ENCODE data around the gene MPPED1.

The MPPED1 gene

DNA sequence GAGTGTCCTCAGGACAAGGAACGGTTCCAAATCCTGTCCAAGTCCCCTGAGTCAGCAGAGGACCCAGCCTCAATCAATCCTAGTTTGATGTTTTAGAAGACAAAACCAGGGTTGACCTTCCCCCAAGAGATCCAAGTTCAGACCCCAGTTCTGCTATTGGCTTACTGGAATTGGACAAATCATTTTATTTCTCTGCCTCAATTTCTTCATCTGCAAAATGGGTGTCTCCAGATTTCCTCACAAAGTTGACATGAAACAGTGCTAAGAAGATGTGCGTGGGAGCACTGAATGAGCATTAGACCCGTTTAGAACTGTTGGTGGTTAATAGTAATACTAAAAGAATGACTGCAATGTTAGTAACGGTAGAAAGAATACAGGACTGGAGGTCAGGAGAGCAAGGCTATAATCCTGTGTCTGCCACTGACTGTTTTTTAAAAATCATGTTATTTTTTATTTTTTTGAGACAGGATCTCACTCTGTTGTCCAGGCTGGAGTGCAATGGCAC is 35.8 kb upstream of the MPPED1 start:
- H3K36me3 ChIP-seq: no peaks in the 10 kb centered on the region
- H3K27me3 ChIP-seq (ENCODE audit: insufficient read depth, low read depth, severe bottlenecking): no peaks in the 10 kb centered on the region
- no peak overlapping the region for H3K27ac ChIP-seq
- H3K4me3 ChIP-seq (ENCODE audit: low read depth, low read length): no peak overlapping the region
- no peak for DNase-seq
- no peak for TF ChIP-seq CTCF (IDR thresholded peaks at IDR 0.05; ENCODE audit: low read depth, low read length)
- H3K9me3 ChIP-seq (ENCODE audit: severe bottlenecking): peaks cover 5% of the 10 kb centered on the region

DNA sequence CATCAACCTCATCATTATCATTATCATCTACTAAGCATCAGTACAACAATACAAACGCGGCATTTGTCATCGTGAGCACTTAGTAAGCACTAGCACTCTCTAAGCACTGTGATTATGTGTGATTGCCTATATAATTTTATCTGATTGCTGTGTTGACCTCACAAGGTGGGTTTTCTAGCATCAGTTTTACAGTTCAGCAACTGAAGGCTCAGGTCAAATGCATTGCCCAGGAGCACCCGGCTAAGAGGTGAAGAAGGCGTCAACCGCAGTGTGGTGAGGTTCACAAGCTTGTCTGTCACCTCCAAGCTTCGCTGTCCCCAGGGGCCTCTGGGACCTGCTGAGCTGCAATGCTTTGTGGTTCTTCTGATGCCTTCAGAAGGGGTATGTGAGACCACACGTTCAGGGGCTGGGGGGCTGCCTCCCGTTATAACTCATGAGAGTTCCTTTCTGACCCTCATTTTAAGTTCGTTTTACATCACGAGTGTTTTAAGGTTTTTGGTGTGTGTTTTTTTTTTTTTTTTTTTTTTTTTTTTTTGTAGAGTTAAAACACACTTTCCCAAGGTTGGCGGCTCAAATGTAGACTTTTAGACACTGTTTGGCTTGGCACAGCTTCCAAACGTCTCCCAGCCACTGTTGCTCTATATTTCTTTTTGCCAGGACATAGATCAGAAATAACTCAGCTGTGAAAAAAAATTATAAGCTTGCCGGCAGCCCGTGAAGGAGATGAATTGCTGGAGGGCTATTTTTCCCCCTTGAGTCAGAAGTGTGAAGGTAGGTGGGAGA is 34.9 kb upstream of the MPPED1 start:
- TF ChIP-seq CTCF (IDR thresholded peaks at IDR 0.05; ENCODE audit: low read depth, low read length): no peak
- Histone ChIP-seq H3K9me3 (ENCODE audit: severe bottlenecking) (peaks cover 5% of the 10 kb centered on the region), H3K27me3 (ENCODE audit: insufficient read depth, low read depth, severe bottlenecking) (no peaks in the 10 kb centered on the region), H3K27ac (no peak overlapping the region), H3K4me3 (ENCODE audit: low read depth, low read length) (no peak overlapping the region), H3K36me3 (no peaks in the 10 kb centered on the region)
- no peak for DNase-seq

GRCh38 chr22:43377548-43377895 is 34.3 kb upstream of the MPPED1 start:
- H3K27ac ChIP-seq: no peak overlapping the region
- peaks cover 5% of the 10 kb centered on the region for H3K9me3 ChIP-seq (ENCODE audit: severe bottlenecking)
- H3K27me3 ChIP-seq (ENCODE audit: insufficient read depth, low read depth, severe bottlenecking): no peaks in the 10 kb centered on the region
- H3K4me3 ChIP-seq (ENCODE audit: low read depth, low read length): no peak overlapping the region
- H3K36me3 ChIP-seq: no peaks in the 10 kb centered on the region
- no peak for TF ChIP-seq CTCF (IDR thresholded peaks at IDR 0.05; ENCODE audit: low read depth, low read length)
- DNase-seq: no peak

DNA sequence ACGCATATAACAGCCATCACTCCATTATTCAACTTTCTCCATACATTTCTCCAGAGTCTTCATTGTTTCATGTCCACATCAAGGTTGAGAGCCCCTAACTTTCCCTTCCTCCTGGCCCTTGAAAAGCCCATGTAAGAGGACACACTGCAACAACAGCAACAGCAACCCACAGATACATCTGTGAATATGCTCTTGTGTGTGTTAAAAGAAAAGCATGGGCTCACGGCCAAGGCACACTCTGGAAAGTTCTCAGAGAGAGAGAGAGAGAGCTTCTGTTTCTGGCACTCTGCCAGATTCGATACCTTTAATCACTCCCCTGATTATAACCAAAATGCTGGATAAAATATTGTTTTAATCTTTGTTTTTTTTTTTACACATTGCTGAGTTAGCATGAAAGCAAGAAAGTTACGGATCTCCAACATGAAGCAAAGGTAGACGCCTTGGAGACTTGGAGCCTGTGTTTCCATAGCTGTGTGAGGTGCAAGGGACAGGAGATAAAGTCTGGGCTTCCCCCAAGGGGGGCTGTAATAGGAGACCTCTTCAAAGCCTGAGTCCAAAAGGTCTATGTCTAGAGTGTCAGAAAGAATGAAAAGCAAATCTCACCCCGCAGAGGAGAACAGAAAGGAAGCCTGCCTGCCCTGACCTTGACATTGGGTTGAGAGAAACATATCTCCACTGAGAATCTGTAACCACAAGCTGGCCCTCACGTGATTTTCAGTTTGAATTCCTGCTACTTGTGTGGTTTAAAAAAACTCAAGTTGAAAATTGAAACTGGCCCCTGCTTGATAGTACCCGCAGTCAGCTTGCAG is 33.7 kb upstream of the MPPED1 start:
- no peak overlapping the region for H3K4me3 ChIP-seq (ENCODE audit: low read depth, low read length)
- H3K36me3 ChIP-seq: no peaks in the 10 kb centered on the region
- no peak for DNase-seq
- H3K9me3 ChIP-seq (ENCODE audit: severe bottlenecking): peaks cover 5% of the 10 kb centered on the region
- no peak for TF ChIP-seq CTCF (IDR thresholded peaks at IDR 0.05; ENCODE audit: low read depth, low read length)
- no peak overlapping the region for H3K27ac ChIP-seq
- no peaks in the 10 kb centered on the region for H3K27me3 ChIP-seq (ENCODE audit: insufficient read depth, low read depth, severe bottlenecking)

DNA sequence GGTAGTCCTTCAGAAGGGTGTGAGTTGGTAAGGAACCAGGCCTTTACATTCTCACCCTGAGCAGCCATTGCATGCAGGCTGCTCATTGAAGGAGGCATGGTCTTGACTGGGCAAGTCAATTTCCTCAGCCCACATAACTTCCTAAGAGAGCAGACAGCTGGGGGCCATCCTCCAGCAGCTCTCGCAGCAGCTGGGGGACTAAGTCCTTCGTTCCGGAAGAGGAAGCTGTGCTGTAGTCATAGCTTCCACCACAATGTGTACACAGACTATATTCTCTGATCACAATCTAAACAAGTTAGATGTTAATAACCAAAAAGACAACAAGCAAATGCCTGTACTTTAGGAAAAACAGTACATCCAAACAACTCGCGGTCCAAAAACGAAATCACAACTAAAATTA is 30.1 kb upstream of the MPPED1 start:
- Histone ChIP-seq H3K4me3 (ENCODE audit: low read depth, low read length) (no peak overlapping the region), H3K27ac (no peak overlapping the region), H3K27me3 (ENCODE audit: insufficient read depth, low read depth, severe bottlenecking) (peaks cover under 1% of the 10 kb centered on the region), H3K36me3 (no peaks in the 10 kb centered on the region), H3K9me3 (ENCODE audit: severe bottlenecking) (no peaks in the 10 kb centered on the region)
- TF ChIP-seq CTCF (IDR thresholded peaks at IDR 0.05; ENCODE audit: low read depth, low read length): no peak
- DNase-seq: no peak

Data from WERI-Rb-1 (cell line).